ENCODE measurements around the gene EFCAB10. TPM values are rescaled to one million over a fixed set of nuclear protein-coding genes. Genes with fewer than 3 reads are reported as not detected.

Gene EFCAB10
- total RNA-seq, 1 donor from 2014 or later: 0.53 TPM

- TF ChIP-seq CTCF (IDR thresholded peaks at IDR 0.05; ENCODE audit: insufficient read depth, low read length, severe bottlenecking): no peak
- peaks cover 2% of the 10 kb centered on the region for H3K36me3 ChIP-seq (ENCODE audit: control insufficient read depth, insufficient read depth, low read length)
- H3K4me3 ChIP-seq (ENCODE audit: low read depth, low read length): no peak overlapping the region
- FAIRE-seq: no peak
- H3K27me3 ChIP-seq (ENCODE audit: control insufficient read depth, insufficient read depth, low read length): no peaks in the 10 kb centered on the region
- DNase-seq (ENCODE audit: low read depth): no peak
These were observed 32.5 kb upstream of the EFCAB10 start for GRCh38 chr7:105613611-105614330.

GRCh38 chr7:105612806-105613205, 31.5 kb upstream of the EFCAB10 start:
- Histone ChIP-seq H3K27me3 (ENCODE audit: control insufficient read depth, insufficient read depth, low read length) (no peaks in the 10 kb centered on the region), H3K36me3 (ENCODE audit: control insufficient read depth, insufficient read depth, low read length) (peaks cover 2% of the 10 kb centered on the region), H3K4me3 (ENCODE audit: low read depth, low read length) (no peak overlapping the region)
- FAIRE-seq (no peak), DNase-seq (ENCODE audit: low read depth) (no peak)
- no peak for TF ChIP-seq CTCF (IDR thresholded peaks at IDR 0.05; ENCODE audit: insufficient read depth, low read length, severe bottlenecking)

- H3K36me3 ChIP-seq (ENCODE audit: control insufficient read depth, insufficient read depth, low read length): peaks cover 2% of the 10 kb centered on the region
These were observed 30.8 kb upstream of the EFCAB10 start for GRCh38 chr7:105611856-105612775.

GRCh38 chr7:105610165-105610930, 29.1 kb upstream of the EFCAB10 start:
- no peak for FAIRE-seq
- DNase-seq (ENCODE audit: low read depth): no peak
- Histone ChIP-seq H3K27me3 (ENCODE audit: control insufficient read depth, insufficient read depth, low read length) (no peaks in the 10 kb centered on the region), H3K36me3 (ENCODE audit: control insufficient read depth, insufficient read depth, low read length) (peaks cover 2% of the 10 kb centered on the region), H3K4me3 (ENCODE audit: low read depth, low read length) (no peak overlapping the region)
- no peak for TF ChIP-seq CTCF (IDR thresholded peaks at IDR 0.05; ENCODE audit: insufficient read depth, low read length, severe bottlenecking)

More at GRCh38 chr7:105611856-105612775, 30.8 kb upstream of the EFCAB10 start:
- Histone ChIP-seq H3K27me3 (ENCODE audit: control insufficient read depth, insufficient read depth, low read length) (no peaks in the 10 kb centered on the region), H3K4me3 (ENCODE audit: low read depth, low read length) (no peak overlapping the region)
- DNase-seq (ENCODE audit: low read depth): peak; percentile 3
- no peak for FAIRE-seq
- no peak for TF ChIP-seq CTCF (IDR thresholded peaks at IDR 0.05; ENCODE audit: insufficient read depth, low read length, severe bottlenecking)

- TF ChIP-seq CTCF (IDR thresholded peaks at IDR 0.05; ENCODE audit: insufficient read depth, low read length, severe bottlenecking): no peak
- Histone ChIP-seq H3K4me3 (ENCODE audit: low read depth, low read length) (no peak overlapping the region), H3K36me3 (ENCODE audit: control insufficient read depth, insufficient read depth, low read length) (no peaks in the 10 kb centered on the region), H3K27me3 (ENCODE audit: control insufficient read depth, insufficient read depth, low read length) (no peaks in the 10 kb centered on the region)
- FAIRE-seq: peak; percentile 92
- DNase-seq (ENCODE audit: low read depth): no peak
These were observed 21.3 kb upstream of the EFCAB10 start for GRCh38 chr7:105602325-105603305.

Measured in bronchial epithelial cell (primary cell).